SK-N-SH treated with all-trans-retinoic acid at 6 μM for 48 hours (cell line): ENCODE results near the gene RNF17.

ENCODE experiments used
- ZFP3 ChIP-seq: fragments of 250-450 bp; sonication (Bioruptor Pico); IDR thresholded peaks from 2 replicates; pipeline ENCODE4 v1.5.0; 2020; ENCODE audit warnings: mild to moderate bottlenecking, moderate library complexity
- TF ChIP-seq, protein P1 (sequence below): fragments of 250-450 bp; sonication (Bioruptor Pico); IDR thresholded peaks from 2 replicates; pipeline ENCODE4 v1.8.0; 2021; ENCODE audit warnings: low read depth, mild to moderate bottlenecking, moderate library complexity, borderline replicate concordance

DNA sequence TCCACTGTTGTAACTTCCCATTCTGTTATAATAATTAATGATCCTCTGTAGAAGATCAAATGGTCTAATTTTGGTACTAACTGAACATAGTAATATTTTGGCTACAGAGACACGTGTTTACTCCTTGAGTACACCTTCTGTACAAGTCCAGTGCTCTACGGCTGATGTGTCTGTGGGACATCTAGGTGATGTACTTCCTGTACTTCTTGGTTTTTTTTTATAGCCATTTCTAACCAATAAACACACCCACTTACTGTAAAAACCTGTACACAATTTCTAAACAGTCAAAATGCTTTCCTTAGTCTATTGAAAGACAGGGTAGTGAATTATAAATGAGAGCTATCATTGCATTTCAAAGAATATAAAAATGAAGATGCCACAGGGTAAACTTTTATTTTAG is 118.7 kb downstream of the RNF17 start:
- TF ChIP-seq, protein P1, sequence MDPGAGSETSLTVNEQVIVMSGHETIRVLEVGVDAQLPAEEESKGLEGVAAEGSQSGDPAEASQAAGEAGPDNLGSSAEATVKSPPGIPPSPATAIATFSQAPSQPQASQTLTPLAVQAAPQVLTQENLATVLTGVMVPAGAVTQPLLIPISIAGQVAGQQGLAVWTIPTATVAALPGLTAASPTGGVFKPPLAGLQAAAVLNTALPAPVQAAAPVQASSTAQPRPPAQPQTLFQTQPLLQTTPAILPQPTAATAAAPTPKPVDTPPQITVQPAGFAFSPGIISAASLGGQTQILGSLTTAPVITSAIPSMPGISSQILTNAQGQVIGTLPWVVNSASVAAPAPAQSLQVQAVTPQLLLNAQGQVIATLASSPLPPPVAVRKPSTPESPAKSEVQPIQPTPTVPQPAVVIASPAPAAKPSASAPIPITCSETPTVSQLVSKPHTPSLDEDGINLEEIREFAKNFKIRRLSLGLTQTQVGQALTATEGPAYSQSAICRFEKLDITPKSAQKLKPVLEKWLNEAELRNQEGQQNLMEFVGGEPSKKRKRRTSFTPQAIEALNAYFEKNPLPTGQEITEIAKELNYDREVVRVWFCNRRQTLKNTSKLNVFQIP (CRISPR knock-in tag): no peak
- TF ChIP-seq ZFP3 (CRISPR knock-in tag): no peak
